Kidney (tissue), 14 donors: ENCODE measurements around the gene ZP1. TPM values are rescaled to one million over a fixed set of nuclear protein-coding genes. Genes with fewer than 3 reads are reported as not detected.
A peak's percentile ranks its signal among the peaks of the same experiment; 100 is the strongest.

Experiments
- DNase-seq, 5 donors: peaks; one replicate each; pipeline ENCODE4 v3.0.0-alpha.2; 2013 to 2020
- FAIRE-seq: peaks from 2 replicates; lab custom pipeline; 2012; peaks lifted over from hg19 to GRCh38; lab: Jason Lieb, UNC
- H3K27ac ChIP-seq, 2 donors: one replicate each; pipeline ENCODE4 v1.7.0; 2013; ENCODE audit warnings: low read depth in 2 of 2, low read length in 2 of 2, inconsistent platforms in 1 of 2
- H3K27me3 ChIP-seq: one replicate; pipeline ENCODE4 v1.7.1; 2013; ENCODE audit warnings: low read length, inconsistent platforms; ENCODE audit not compliant: control insufficient read depth, insufficient read depth
- H3K36me3 ChIP-seq, 3 donors: one replicate each; pipeline versions ENCODE4 v1.7.0 to v1.7.1; 2013; ENCODE audit warnings: low read length in 3 of 3, control low read depth in 1 of 3, inconsistent platforms in 1 of 3; ENCODE audit not compliant: insufficient read depth in 3 of 3, control insufficient read depth in 2 of 3
- H3K4me1 ChIP-seq, 3 donors: one replicate each; pipeline versions ENCODE4 v1.7.0 to v1.7.1; 2013; ENCODE audit warnings: low read length in 3 of 3, inconsistent platforms in 1 of 3, low read depth in 1 of 3; ENCODE audit not compliant: control insufficient read depth in 2 of 3, insufficient read depth in 2 of 3
- H3K4me3 ChIP-seq, 3 donors: one replicate each; pipeline versions ENCODE4 v1.7.0 to v1.8.1; 2013; ENCODE audit warnings: low read length in 3 of 3, control low read depth in 1 of 3, inconsistent platforms in 1 of 3
- H3K9ac ChIP-seq, 3 donors: one replicate each; pipeline versions ENCODE4 v1.7.0 to v1.7.1; 2013; ENCODE audit warnings: low read length in 3 of 3, control low read depth in 1 of 3, inconsistent platforms in 1 of 3
- H3K9me3 ChIP-seq, 3 donors: one replicate each; pipeline versions ENCODE4 v1.7.0 to v1.7.1; 2013; ENCODE audit warnings: low read length in 3 of 3, control low read depth in 1 of 3, inconsistent platforms in 1 of 3; ENCODE audit not compliant: control insufficient read depth in 2 of 3, insufficient read depth in 1 of 3
- intact Hi-C: fragments of 100-400 bp; cut with DNase I; formaldehyde crosslinking; loops from one replicate; pipeline ENCODE4 v1.11.1; 2022
- polyA plus RNA-seq: library from polyadenylated mRNA; stranded (reverse); fragments of 350-450 nt; fragmentation: Illumina TruSeq; extraction: RNeasy Lipid Tissue Mini Kit (QIAGEN cat#74804); gene quantifications from one replicate; pipeline ENCODE4 v1.2.3, GENCODE V29; 2014; ENCODE audit warnings: low read depth, low replicate concordance; ENCODE audit not compliant: insufficient read depth
- total RNA-seq: library from RNA; stranded (reverse); fragmentation: NEBNext Ultra II Directional; extraction: Animal tissue kit (Norgen Biotek cat#: 25700); gene quantifications from one replicate; pipeline ENCODE4 v1.2.1, GENCODE V29; 2021
- TF ChIP-seq, protein P1 (sequence below): IDR thresholded peaks from 3 replicates; pipeline ENCODE4 v1.5.1; 2012; ENCODE audit warnings: mild to moderate bottlenecking, moderate library complexity, borderline replicate concordance; ENCODE audit not compliant: insufficient read depth; ENCODE audit errors: extremely low read depth
- donor health status: control.
- donor health status: control.
- donor health status: control.
- donor health status: control.
- donor health status: control.
- donor health status: DM: yes; HTN: yes; CAD: no.
- donor health status: Normal renal cell carcinoma (clear cell type).

ZP1 gene
- total and polyA plus RNA-seq, 2 donors from 2014 or later = not detected

DNA sequence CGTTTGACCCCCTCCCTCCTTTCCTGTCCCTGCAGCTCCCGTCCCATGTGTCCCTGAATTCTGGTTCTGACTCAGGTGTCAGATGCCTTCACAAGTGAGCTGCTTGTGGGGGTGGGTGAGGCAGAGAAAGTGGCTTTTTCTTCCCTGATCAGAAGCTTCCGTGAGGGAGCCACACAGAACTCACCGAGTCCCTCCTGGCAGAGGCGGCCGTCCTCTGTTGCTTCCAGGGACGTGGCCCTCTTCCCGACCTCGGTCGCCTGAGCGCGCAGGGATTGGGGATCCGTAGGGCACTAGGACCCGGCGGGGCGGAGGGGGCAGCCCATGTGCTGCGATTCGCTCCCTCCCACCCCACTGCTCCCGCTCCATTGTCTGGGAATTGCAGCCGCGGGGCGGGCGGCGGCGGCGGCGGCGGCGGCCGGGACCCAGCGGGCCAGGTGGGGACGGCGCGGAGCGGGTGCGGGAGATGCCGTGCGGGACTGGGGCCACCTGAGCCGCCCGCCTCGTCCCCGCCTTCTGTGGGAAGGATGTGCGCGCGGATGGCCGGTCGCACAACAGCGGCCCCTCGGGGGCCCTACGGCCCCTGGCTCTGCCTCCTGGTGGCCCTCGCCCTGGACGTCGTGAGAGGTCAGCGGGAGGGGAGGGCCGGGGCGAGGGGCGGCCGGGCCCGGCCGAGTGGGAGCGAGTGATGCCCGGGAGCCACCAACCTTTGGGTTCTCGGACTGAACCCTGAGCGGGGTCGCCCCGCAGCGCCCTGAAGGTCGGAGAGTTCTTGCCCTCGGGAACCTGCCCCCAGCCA is 57.0 kb downstream of the ZP1 start, which contains the start of gene TMEM132A:
TMEM132A (plus strand) TSS at position 351 of the 796 bp plus-strand sequence; CDS start at position 525, 174 bp downstream.
- intact Hi-C loops = no loop called here
- Histone ChIP-seq H3K27ac (no peak within 1 kb of the TSS), H3K9ac (no peak within 1 kb of the TSS)

More for the DNA sequence above, 57.0 kb downstream of the ZP1 start, which contains the start of gene TMEM132A:
- Histone ChIP-seq H3K9me3 (no peaks in the 10 kb centered on the region), H3K36me3 (peaks cover 8 to 31% (median 21%) of the 10 kb centered on the region in 3 donors), H3K4me3 (peak within 1 kb of the TSS; percentile 48 to 50 (median 48)), H3K4me1 (peaks cover 0 to 10% (median 0%) of the 10 kb centered on the region in 3 donors), H3K27me3 (no peaks in the 10 kb centered on the region)
- TF ChIP-seq, protein P1, sequence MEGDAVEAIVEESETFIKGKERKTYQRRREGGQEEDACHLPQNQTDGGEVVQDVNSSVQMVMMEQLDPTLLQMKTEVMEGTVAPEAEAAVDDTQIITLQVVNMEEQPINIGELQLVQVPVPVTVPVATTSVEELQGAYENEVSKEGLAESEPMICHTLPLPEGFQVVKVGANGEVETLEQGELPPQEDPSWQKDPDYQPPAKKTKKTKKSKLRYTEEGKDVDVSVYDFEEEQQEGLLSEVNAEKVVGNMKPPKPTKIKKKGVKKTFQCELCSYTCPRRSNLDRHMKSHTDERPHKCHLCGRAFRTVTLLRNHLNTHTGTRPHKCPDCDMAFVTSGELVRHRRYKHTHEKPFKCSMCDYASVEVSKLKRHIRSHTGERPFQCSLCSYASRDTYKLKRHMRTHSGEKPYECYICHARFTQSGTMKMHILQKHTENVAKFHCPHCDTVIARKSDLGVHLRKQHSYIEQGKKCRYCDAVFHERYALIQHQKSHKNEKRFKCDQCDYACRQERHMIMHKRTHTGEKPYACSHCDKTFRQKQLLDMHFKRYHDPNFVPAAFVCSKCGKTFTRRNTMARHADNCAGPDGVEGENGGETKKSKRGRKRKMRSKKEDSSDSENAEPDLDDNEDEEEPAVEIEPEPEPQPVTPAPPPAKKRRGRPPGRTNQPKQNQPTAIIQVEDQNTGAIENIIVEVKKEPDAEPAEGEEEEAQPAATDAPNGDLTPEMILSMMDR = no peak
- peak; percentile 82 to 91 (median 86) for DNase-seq
- no peak for FAIRE-seq

Other genes starting within 250 kb of the ZP1 start
- not detected for gene MS4A8, start 167.9 kb upstream of the ZP1 start, total RNA-seq
- gene MS4A8, start 167.9 kb upstream of the ZP1 start, polyA plus RNA-seq = 0.67 TPM
- not detected for gene MS4A18, start 142.8 kb upstream of the ZP1 start, total RNA-seq
- not detected for gene MS4A18, start 142.8 kb upstream of the ZP1 start, polyA plus RNA-seq
- gene MS4A15, start 110.7 kb upstream of the ZP1 start, total RNA-seq = not detected
- gene MS4A15, start 110.7 kb upstream of the ZP1 start, polyA plus RNA-seq = not detected
- not detected for gene MS4A10, start 82.2 kb upstream of the ZP1 start, total RNA-seq
- gene MS4A10, start 82.2 kb upstream of the ZP1 start, polyA plus RNA-seq = 1.1 TPM
- gene CCDC86, start 25.4 kb upstream of the ZP1 start, total RNA-seq = 18.9 TPM
- 15.9 TPM for gene CCDC86, start 25.4 kb upstream of the ZP1 start, polyA plus RNA-seq
- 0.16 TPM for gene PTGDR2, start 11.6 kb upstream of the ZP1 start, total RNA-seq
- not detected for gene PTGDR2, start 11.6 kb upstream of the ZP1 start, polyA plus RNA-seq
- 72.1 TPM for gene PRPF19, start 39.0 kb downstream of the ZP1 start, total RNA-seq
- 70.7 TPM for gene PRPF19, start 39.0 kb downstream of the ZP1 start, polyA plus RNA-seq
- gene TMEM109, start 46.6 kb downstream of the ZP1 start, total RNA-seq = 130 TPM
- 139 TPM for gene TMEM109, start 46.6 kb downstream of the ZP1 start, polyA plus RNA-seq
- 19.1 TPM for gene TMEM132A, start 56.9 kb downstream of the ZP1 start, total RNA-seq
- 17.2 TPM for gene TMEM132A, start 56.9 kb downstream of the ZP1 start, polyA plus RNA-seq
- gene SLC15A3, start 84.6 kb downstream of the ZP1 start, total RNA-seq = 27.0 TPM
- gene SLC15A3, start 84.6 kb downstream of the ZP1 start, polyA plus RNA-seq = 26.6 TPM
- gene CD6, start 104.1 kb downstream of the ZP1 start, total RNA-seq = 6.7 TPM
- gene CD6, start 104.1 kb downstream of the ZP1 start, polyA plus RNA-seq = 0.24 TPM
- 2.9 TPM for gene CD5, start 234.9 kb downstream of the ZP1 start, total RNA-seq
- 0.26 TPM for gene CD5, start 234.9 kb downstream of the ZP1 start, polyA plus RNA-seq